HG03095 (cell line): Measurements from ENCODE around the gene TMEM132C.

Experiments used
- ATAC-seq: cut with Tn5 transposase; IDR thresholded peaks from one replicate; pipeline ENCODE4 v1.9.1; 2021; ENCODE audit warnings: moderate library complexity; ENCODE audit not compliant: unreplicated experiment

TMEM132C gene

GRCh38 chr12:128699106-128699505 lies 432.1 kb downstream of the TMEM132C start:
- no peak for ATAC-seq

- no peak for ATAC-seq
These were observed 435.4 kb downstream of the TMEM132C start for GRCh38 chr12:128702371-128702770.

- no peak for ATAC-seq
These were observed 438.2 kb downstream of the TMEM132C start for GRCh38 chr12:128705140-128705539.

GRCh38 chr12:128707488-128707887 lies 440.5 kb downstream of the TMEM132C start:
- no peak for ATAC-seq

GRCh38 chr12:128708789-128709188 lies 441.8 kb downstream of the TMEM132C start:
- ATAC-seq = no peak

- ATAC-seq = no peak
These were observed 442.7 kb downstream of the TMEM132C start for GRCh38 chr12:128709660-128710059.

- no peak for ATAC-seq
These were observed 444.5 kb downstream of the TMEM132C start for GRCh38 chr12:128711486-128711885.

- ATAC-seq = no peak
These were observed 445.7 kb downstream of the TMEM132C start for GRCh38 chr12:128712622-128713021.

GRCh38 chr12:128715485-128715884 lies 448.5 kb downstream of the TMEM132C start:
- ATAC-seq = no peak

GRCh38 chr12:128724468-128725046 lies 457.6 kb downstream of the TMEM132C start:
- ATAC-seq = no peak

- no peak for ATAC-seq
These were observed 459.9 kb downstream of the TMEM132C start for GRCh38 chr12:128726886-128727285.

- no peak for ATAC-seq
These were observed 460.5 kb downstream of the TMEM132C start for GRCh38 chr12:128727461-128727860.

GRCh38 chr12:128727999-128728398 lies 461.0 kb downstream of the TMEM132C start:
- ATAC-seq = no peak

GRCh38 chr12:128729628-128730121 lies 462.7 kb downstream of the TMEM132C start:
- no peak for ATAC-seq

GRCh38 chr12:128734371-128734770 lies 467.4 kb downstream of the TMEM132C start:
- ATAC-seq = no peak

GRCh38 chr12:128737292-128737966 lies 470.5 kb downstream of the TMEM132C start:
- ATAC-seq = no peak

GRCh38 chr12:128743916-128744315 lies 476.9 kb downstream of the TMEM132C start:
- no peak for ATAC-seq

GRCh38 chr12:128745772-128746689 lies 479.1 kb downstream of the TMEM132C start:
- ATAC-seq = no peak

GRCh38 chr12:128747441-128747840 lies 480.5 kb downstream of the TMEM132C start:
- no peak for ATAC-seq

GRCh38 chr12:128752386-128752785 lies 485.4 kb downstream of the TMEM132C start:
- ATAC-seq = no peak

GRCh38 chr12:128753438-128753837 lies 486.5 kb downstream of the TMEM132C start:
- ATAC-seq = no peak

- no peak for ATAC-seq
These were observed 487.3 kb downstream of the TMEM132C start for GRCh38 chr12:128754275-128754674.
